Activated gamma-delta T cell treated with anti-CD3 and anti-CD28 coated beads, Interleukin-2, amount 50 U/mL, for 16 hours (primary cell): Measurements from ENCODE around the gene FAS.

ENCODE experiments used
- DNase-seq: peaks from one replicate; pipeline ENCODE4 v3.0.0-alpha.2; 2020; ENCODE audit warnings: low read depth

FAS gene

DNA sequence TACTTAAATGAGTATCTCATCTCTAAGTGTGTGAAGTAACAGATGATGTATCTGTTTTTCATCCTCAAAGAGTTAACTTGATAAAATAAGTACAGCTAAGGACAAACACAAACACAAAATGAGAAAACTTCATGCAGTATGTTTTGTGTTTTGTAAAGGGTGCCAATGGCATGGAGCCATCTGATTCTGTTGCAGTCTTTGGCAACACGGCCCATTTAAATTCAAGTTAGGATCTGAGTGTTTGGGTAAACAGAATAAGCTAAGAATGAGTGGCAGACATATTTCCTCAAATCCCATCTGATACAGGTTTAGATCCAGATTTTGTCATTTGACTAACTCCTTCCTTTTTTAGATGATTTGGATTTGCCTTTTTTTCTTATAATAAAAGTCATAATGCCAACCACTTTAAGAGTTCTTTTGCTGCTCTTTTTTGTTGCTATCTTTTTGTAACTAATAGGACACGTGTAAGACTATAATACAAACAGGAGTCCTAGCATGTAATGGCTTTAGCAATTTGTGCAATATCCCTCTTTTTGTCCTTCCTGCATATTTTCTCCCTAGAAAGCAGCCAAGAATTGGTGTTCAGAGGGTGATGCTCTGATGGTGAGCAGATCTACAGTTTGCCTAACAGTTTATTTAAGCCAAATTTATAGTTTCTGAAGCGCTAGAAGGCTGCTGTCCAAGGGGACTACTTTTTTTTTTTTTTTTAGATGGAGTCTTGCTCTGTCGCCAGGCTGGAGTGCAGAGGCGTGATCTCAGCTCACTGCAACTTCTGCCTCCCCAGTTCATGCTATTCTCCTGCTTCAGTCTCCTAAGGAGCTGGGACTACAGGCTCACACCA is 19.2 kb upstream of the FAS start:
- no peak for DNase-seq

DNA sequence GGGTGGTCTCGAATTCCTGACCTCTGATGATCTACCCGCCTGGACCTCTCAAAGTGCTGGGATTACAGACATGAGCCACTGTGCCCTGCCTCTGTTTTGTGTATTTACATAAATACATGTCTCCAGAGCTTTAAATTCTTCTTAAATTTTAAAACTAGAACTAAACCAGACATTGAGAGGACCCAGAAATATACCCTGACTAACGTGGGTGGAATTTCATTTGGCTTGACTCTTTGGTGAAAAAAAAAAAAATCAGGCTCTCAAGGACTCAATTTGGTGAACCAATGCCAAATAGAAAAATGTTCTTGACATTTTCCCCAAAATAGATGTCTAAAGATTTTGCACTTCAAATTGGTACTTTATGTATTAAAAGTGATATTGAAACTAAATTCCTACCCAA is 16.6 kb upstream of the FAS start:
- no peak for DNase-seq

DNA sequence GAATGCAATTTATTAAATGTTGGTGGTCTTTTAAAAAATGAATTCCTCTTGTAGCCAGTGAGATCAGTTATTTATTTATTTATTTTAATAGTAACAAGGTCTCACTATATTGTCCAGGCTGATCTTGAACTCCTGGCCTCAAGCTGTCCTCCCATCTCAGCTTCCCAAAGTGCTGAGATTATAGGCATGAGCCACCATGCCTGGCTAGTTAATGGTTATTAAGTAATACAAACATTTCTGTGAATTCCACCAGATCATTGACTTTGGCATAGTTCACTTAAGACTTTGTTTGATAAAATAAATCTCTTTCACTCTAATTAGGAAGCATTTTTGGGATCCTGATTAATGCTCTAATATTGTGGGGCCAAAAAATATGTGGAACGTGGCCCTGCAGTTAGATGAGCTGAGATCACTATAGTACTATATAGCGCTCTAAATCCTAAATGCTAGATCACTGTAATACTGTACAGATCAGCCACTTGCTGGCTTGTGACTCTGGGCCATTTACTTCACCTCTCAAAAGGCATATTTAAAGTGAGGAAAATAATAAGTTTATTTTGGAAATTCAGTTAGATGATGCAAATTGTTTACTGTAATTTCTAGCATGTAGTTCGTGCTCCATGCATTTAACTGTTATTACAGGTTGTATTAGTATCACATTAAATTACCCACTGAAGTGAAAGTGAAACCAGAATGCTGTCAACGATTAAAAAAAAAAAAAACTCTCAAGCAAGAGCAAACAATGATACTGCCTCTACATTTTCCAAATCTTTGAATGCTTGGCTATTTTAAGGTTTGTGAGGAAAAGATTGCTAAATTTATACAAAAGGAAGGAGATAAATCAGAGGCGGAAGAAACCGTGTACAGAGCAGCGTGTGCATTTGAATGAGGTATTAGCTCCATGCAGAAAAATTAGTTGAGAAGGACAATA is 15.9 kb upstream of the FAS start:
- no peak for DNase-seq

DNA sequence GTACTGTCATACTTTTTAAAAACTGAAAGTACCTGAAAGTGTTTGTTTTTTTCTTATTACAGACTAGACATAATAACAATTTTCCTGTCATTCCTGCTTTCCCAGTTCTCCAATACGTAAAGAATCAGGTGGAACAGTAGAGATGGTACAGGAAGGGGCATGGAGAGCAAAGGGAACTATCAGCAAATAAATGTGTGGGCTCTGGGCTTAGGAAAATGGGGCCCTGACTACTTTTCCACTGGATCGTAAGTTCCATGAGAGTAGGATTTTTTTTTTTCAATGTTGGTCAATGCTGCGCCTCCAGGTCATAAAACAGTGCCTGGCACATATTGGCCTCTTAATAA is 15.2 kb upstream of the FAS start:
- DNase-seq = no peak

DNA sequence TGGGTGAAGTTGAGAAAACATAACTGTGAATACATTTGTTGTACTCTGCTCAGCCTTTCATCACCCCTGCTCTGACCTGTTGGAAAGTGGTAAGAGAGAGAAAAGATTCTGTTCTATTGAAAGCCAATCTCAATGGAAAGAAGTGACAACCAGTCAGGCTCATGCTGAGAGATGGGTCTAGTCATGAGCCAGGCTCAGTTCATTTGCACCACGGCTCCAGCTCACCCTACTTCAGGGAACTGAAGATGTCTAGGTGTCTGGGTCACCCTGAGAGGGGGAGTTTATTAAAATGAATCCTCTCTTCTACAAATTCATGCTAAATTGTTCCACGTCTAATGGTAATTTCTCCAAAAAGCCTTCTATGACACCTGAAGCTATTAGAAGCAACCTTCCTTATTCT is 12.1 kb upstream of the FAS start:
- no peak for DNase-seq

DNA sequence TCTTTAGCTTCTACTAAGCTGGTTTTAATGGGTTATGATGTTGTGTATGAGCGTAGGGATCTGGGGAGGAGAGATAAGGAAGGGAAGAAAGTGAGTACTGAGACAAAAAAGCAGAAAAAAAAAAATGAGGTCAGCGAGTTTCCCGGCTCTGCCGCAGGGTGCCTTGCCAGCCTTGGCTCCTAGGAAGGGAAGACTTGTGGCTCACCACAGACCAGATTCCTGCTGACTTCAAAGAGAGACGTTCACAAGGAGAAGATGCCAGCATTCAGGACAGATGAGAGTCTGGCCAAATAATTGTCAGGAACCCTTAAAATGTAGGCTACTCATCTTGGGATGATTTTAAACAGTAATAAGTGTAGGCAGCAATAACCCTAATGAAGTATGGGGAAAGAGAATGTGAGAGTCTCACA is 11.4 kb upstream of the FAS start:
- DNase-seq = no peak

DNA sequence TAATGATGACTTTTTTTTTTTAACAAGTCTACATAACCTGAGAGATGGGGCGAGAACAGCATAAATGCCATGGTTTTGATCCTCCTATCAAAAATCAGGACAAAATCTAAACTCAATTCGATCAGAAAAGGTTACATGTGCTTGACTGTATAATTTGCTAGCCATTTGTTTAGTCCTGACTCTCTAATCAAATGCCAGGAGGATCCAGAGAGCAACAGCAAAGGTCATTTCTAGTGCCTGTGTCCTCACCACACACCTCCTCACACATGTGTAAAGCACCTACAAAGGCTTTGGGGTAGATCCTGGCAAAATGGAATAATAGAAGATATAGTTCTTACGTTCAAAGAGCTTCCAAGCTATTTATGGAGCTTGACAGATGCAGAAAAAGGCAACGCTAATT is 11.0 kb upstream of the FAS start:
- no peak for DNase-seq

DNA sequence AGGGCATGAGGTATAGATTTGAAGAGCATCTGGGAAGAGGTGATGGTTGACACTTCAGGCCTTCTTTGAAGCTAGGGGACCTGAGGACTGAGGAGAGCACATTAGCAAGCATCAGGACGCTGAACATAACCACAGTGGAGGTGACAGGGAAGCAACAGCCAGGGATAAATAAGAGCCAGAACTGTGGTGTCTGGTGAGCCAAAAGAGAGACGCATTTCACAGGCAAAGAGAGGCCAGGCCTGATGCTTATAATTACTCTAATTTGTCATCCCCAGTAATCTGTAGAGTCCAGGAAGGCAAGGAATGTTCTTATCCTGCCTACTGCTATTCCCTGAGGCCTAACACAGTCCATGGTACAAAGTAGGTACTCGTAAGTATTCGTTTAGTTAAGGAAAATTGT is 10.4 kb upstream of the FAS start:
- no peak for DNase-seq

DNA sequence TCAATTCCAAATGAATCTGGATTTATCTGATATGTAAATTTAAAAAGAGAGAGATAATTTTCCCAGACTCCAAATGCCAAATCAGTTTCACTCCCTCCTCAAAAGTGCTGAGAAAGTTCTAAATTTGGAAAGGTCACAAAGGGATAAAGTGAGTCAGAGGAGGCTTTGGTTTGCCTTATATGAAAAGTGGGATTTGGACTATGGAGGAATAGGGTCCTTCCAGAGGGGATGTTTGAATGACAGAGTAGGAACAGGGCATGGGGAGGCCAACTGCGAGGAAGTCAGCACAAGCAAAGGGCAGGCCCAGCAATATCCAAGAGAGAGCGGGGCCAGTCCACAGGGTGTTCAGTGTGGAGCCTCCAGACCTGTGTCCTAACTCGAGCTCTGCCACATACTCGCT is 9.8 kb upstream of the FAS start:
- no peak for DNase-seq

DNA sequence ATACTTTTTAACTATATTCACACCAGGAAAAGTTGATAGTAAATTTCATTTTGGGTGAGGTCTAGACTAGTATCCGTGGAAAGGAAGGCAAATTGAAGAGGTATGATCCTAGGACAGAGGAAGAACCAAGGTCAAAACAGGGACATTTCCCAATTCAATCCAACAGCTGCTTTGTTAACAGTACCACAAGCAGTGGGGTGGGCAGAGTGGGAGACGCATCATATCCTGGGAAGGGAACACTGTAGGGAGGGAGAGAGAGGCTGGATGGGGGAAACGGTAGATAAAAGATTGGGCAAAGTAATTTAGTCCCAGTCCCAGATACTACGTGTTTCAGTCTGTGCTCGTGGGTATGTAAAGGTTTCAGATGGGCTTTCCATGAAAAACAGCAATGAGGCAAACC is 9.2 kb upstream of the FAS start:
- no peak for DNase-seq

DNA sequence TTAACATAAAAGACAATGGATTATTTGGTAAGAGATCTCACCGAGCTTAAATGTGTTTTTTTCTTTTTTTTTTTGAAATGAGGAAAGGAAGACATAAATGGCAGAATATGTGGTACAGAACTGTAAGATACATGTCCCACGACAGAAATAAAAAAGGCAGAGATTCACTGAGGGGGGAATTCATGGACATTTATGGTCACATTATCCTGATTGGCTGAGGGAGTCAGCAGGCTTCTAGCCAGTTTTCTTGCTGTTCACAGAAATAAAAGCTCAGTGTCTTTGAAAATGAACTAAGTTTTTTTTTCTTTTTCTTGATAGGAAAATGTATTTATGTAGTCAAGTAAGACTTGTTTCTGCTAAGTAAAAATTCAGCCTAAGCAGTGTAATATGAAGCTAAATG is 8.2 kb upstream of the FAS start:
- DNase-seq = no peak

DNA sequence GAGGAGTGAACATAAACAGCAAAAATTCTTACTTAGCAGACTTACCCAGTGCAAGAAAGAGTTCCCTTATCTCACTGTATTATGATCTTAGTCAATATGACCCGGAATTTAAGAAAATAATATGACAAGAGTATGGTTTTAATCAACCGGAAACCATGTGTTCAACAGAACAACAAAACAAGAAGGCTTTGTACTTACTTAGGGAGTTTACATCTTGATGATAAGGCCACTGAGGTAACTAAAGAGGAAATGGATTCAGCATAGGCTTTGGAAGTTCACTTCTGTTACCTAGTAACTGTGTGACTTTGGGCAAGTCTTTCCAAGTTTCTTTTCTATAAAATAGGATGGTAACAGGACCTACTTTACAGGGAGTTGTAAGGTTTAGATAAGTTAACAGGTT is 7.4 kb upstream of the FAS start:
- DNase-seq = no peak

DNA sequence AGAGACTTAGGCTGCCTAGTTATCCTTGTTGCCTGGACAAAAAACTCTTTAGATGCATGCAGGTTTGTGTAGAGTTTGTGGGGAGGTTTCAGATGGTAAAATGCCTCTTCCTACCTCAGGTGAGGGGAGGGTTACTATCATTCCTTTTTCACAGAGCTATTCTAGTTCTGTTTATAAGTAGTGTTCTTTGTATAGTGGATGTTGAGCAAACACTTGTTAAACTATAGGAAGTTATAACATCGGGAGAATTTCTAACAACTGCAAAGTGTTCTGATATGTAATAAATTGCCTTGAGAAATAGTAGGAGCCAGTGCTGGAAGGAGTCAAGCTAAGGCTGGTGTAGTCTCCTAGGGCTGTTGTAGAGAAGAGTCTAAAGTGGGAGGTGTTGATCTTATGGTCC is 6.7 kb upstream of the FAS start:
- no peak for DNase-seq

DNA sequence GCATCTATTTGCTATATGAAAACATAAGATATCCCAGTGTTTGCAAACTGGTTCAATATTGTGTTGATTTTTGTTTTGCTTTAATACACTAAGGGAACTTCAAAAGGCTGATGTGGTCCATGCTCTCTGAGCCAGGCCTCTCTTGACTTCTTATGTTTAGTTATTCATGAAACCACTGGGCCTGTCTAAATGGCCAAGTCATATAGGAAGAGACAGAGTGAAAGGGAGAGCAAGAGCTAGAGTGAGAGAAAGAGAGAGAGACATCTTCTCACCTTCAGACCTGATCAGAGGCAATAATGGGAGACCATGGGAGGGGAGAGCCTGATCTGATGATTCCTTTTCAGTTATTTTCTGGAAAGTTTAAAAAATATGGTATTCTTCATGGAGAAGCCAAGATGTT is 6.1 kb upstream of the FAS start:
- DNase-seq = no peak

DNA sequence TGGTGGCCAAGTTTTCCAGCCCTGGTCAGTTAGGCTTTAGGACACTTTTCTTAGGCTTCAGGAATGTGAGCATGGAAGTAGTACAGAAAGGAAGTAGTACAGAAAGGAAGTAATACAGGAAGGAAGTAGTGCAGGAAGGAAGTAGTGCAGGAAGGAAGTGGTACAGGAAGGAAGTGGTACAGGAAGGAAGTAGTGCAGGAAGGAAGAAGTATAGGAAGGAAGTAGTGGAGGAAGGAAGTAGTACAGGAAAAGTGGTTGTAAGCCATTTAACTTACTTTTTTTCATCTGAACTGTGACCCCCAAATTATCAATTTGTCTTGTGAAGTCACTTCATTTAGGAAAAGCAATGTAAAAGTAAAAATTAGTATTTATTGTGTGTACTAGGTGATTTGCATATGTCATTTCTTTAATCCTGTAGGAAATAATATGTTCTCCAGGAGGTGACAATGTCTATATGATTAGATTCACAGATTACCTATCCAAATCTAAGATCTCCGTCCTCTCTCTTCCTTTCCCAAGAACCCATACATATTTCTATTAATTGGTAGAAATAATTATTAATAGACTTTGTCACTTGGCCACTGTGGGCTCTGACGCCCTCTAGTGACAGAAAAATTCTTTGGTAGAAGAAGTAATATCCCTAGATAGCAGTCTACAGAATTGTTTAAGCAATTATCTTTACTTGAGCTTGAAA is 3.9 kb upstream of the FAS start:
- no peak for DNase-seq

DNA sequence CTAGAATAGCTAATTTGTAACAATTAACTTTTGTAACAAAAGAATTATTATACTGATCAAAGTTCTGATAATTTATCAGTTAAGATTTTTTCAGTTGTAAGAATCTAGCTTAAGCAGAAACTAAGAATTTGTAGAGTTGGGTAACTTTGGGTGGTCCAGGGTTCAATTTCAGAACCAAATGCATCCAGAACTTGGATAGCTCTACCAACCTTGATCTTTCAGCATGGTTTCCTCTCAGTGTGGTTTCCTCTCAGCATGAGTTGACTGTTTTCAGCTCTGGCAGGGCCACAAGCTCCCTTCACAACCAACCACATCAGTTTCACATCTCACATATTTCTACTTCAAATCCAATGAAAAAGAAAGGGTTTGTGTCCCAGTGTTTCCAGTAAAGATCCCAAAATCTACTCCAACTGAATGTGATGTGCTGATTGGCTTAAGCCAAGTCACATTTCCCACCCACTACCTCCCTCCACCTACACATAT is 3.3 kb upstream of the FAS start:
- DNase-seq = no peak

DNA sequence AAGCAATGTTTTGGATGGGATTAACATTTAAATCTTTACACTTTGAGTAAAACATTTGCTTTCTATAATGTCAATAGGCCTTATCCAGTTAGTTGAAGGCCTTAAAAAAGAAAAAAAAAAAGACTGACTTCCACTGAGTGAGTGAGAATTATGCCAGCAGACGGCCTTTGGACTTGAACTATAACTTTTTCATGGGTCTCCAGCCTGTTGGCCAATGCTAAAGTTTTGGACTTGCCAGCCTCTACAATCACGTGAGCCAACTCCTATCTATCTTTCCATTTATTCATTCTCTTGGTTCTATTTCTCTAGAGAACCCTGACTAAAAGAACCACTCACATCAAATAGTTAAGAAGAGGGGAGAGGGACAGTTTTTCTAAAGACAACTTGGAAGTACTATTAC is 2.8 kb upstream of the FAS start:
- DNase-seq = no peak

DNA sequence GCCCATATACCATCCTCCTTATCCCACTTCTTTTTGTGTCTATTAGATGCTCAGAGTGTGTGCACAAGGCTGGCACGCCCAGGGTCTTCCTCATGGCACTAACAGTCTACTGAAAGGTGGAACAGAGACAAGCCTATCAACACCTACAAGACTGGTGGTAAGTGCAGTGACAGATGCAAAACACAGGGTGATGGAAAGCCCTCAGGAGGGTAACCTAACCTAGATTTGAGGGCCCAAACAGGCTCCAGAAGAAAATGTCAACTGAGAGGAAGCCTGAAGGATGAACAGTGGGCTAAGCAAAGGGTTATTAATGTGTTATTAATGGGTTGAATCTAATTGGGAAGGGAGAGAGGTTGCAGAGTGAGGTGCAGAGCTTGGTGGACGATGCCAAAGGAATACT is 1.2 kb upstream of the FAS start:
- no peak for DNase-seq

DNA sequence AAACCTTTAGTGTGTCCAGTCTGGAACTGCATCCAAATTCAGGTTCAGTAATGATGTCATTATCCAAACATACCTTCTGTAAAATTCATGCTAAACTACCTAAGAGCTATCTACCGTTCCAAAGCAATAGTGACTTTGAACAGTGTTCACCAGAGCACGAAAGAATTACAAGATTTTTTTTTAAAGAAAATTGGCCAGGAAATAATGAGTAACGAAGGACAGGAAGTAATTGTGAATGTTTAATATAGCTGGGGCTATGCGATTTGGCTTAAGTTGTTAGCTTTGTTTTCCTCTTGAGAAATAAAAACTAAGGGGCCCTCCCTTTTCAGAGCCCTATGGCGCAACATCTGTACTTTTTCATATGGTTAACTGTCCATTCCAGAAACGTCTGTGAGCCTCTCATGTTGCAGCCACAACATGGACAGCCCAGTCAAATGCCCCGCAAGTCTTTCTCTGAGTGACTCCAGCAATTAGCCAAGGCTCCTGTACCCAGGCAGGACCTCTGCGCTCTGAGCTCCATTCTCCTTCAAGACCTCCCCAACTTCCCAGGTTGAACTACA is 694 bp upstream of the FAS start:
- no peak for DNase-seq

DNA sequence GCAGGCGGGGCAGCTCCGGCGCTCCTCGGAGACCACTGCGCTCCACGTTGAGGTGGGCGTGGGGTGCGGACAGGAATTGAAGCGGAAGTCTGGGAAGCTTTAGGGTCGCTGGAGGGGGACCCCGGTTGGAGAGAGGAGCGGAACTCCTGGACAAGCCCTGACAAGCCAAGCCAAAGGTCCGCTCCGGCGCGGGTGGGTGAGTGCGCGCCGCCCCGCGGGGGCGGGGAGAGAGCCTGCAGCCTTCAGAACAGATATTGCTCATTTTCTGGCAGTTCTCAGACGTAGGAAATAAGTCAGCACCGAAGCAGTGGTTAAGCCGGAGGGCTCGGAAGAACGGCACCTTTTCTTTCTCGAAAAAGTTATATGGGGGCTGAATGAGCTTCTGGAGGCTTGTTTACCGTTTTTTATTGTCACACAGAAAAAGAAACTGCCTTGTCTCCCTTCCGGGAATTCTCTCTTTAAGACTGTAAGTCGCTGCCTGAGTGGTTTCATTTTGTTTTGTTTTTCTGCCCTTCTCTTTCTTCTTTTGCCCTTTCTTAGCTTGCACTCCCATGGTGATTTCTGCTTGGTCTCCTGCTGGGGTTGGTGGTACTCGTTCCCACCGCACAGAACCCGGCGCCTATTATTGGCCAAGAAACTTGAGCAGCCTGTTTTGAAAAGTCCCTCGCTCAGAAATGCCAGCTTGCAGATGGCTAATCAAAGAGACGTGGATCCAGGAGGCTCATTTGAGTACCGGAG is 732 bp downstream of the FAS start:
- DNase-seq = peak; percentile 56

DNA sequence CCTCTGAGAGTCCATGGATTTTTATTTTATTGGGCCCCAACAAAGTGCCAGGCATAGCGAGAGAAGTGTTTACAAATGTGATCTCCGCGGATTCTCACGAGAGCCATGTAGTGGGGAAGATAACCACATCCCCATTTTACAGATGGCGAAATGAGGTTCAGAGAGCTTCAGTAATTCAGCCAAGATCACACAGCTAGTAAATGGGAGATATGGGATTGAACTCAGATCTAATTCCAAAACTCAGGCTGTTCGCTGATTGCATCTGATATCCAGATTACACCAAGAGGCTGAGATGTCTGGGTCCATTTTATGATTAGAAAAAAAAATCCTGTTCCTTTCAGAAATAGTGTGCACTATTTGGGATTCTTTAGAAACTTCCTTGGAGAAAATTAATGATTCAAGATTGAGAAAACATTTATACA is 1.3 kb downstream of the FAS start:
- no peak for DNase-seq
